Esophagus muscularis mucosa (tissue), 4 donors: Measurements from ENCODE around the gene OR6C2. TPM values are rescaled to one million over a fixed set of nuclear protein-coding genes. Genes with fewer than 3 reads are reported as not detected.
"Not testable (repeated sequence)": the region's sequence is repeated elsewhere in the genome, so short reads cannot be mapped to it uniquely, and the experiment has no call there.

Source experiments
- DNase-seq: peaks from one replicate; pipeline ENCODE4 v3.0.0-alpha.2; 2017; ENCODE audit errors: extremely low spot score
- H3K27ac ChIP-seq, 4 donors: fragments of 200-600 bp; sonication (generic); replicated peaks in 1 of 4; 1 replicate in 3 of 4; 2 replicates in 1 of 4; pipeline ENCODE4 v1.5.1; 2016 to 2019; ENCODE audit warnings: mild to moderate bottlenecking in 1 of 4
- H3K27me3 ChIP-seq, 4 donors: fragments of 200-600 bp; sonication (generic); one replicate each; pipeline versions ENCODE4 v1.5.1 to v1.6.0; 2016 to 2019
- H3K36me3 ChIP-seq, 4 donors: fragments of 200-600 bp; sonication (generic); one replicate each; pipeline ENCODE4 v1.5.1; 2016 to 2019
- H3K4me1 ChIP-seq, 4 donors: fragments of 200-600 bp; sonication (generic); one replicate each; pipeline ENCODE4 v1.5.1; 2016 to 2019
- H3K4me3 ChIP-seq, 4 donors: fragments of 200-600 bp; sonication (generic); 1 replicate in 2 of 4; 2 replicates in 2 of 4; pipeline ENCODE4 v1.5.1; 2016 to 2019; ENCODE audit warnings: mild to moderate bottlenecking in 4 of 4, moderate library complexity in 1 of 4
- H3K9me3 ChIP-seq, 4 donors: fragments of 200-600 bp; sonication (generic); 1 replicate in 3 of 4; 2 replicates in 1 of 4; pipeline ENCODE4 v1.5.1; 2016 to 2019
- EP300 ChIP-seq: sonication (generic); formaldehyde crosslinking; IDR thresholded peaks from one replicate; pipeline ENCODE4 v1.6.1; 2017; ENCODE audit warnings: antibody characterized with exemption
- POLR2A ChIP-seq: fragments of 450-650 bp; IDR thresholded peaks from one replicate; pipeline ENCODE4 v1.6.1; 2017; ENCODE audit warnings: antibody characterized with exemption, moderate library complexity, mild to moderate bottlenecking, low read depth
- POLR2AphosphoS5 ChIP-seq, 2 donors: sonication (generic); formaldehyde crosslinking; IDR thresholded peaks; one replicate each; pipeline ENCODE4 v1.6.1; 2017; ENCODE audit warnings: antibody characterized with exemption in 2 of 2
- WGBS: methylation state at CpG from one replicate; pipeline ENCODE4 v1.1.5; 2018; 5-methylcytosine and 5-hydroxymethylcytosine counted together
- intact Hi-C: fragments of 100-400 bp; cut with DNase I; formaldehyde crosslinking; loops from one replicate; pipeline ENCODE4 v1.15.1; 2023
- total RNA-seq, 4 donors: library from RNA; depleted of rRNA; stranded (reverse); fragments of >200 nt; gene quantifications; one replicate each; pipeline versions ENCODE4 v1.1.0 to v1.2.1, GENCODE V29; 2016
- TF ChIP-seq, protein P1 (sequence below), 3 experiments: fragments of 200-600 bp in 2 of 3; fragments of 450-650 bp in 1 of 3; sonication (generic) in 2 of 3; IDR thresholded peaks; one replicate each; pipeline ENCODE4 v1.5.1; 2017 to 2019; ENCODE audit warnings: antibody characterized with exemption in 3 of 3, mild to moderate bottlenecking in 2 of 3, moderate library complexity in 1 of 3

The OR6C2 gene
- total RNA-seq, 4 donors from 2014 or later = not detected

DNA sequence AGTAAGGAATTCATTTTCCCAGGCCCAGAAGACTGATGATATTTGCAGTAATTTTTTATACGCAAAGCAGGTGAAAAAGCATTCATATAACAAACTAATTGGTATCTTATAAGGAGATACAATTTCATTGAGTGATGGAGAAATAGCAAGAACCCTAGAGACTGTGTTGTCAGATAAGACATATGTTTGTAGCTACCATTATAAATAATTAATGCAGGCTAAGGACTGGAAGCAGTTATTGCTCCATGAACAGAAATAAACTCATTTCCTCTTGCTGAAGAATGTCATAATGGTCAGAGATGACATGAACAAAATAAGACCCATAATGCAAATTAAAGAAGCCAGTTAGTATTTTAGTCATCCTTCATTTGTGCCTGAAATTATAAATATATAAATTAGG lies 1.5 kb downstream of the OR6C2 start:
- no peak for TF ChIP-seq POLR2AphosphoS5 (IDR thresholded peaks at IDR 0.05)
- intact Hi-C loops = no loop called here
- H3K36me3 ChIP-seq = no peaks in the 10 kb centered on the region
- no peak overlapping the region for H3K4me3 ChIP-seq
- no peak overlapping the region for H3K27ac ChIP-seq
- H3K4me1 ChIP-seq = no peaks in the 10 kb centered on the region
- no peak for DNase-seq
- no peaks in the 10 kb centered on the region for H3K27me3 ChIP-seq
- peaks cover 0 to 6% (median 0%) of the 10 kb centered on the region in 4 donors for H3K9me3 ChIP-seq
- 94% methylated on average over 1 of the region's 1 CpG for WGBS

DNA sequence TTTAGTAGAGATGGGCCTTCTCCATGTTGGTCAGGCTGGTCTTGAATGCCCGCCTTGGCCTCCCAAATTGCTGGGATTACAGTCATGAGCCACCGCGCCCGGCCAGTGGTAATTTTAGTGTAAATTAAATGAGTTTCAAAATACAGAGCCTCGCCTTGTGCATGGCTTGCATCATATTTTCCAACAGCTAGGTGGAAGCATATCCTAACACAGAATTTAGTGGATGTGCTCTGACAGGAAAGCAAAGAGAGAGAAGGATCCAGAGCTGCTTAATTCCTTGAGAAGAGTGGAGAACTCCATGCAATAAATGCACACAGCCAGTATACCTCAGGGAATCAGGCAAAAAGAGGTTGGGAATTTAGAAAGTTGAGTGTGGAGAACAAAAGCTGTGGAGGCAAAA lies 2.5 kb downstream of the OR6C2 start:
- Histone ChIP-seq H3K4me1 (no peaks in the 10 kb centered on the region), H3K27ac (no peak overlapping the region), H3K9me3 (peaks cover 0 to 2% (median 0%) of the 10 kb centered on the region in 4 donors), H3K36me3 (no peaks in the 10 kb centered on the region), H3K27me3 (no peaks in the 10 kb centered on the region), H3K4me3 (no peak overlapping the region)
- DNase-seq = no peak
- TF ChIP-seq, protein P1, sequence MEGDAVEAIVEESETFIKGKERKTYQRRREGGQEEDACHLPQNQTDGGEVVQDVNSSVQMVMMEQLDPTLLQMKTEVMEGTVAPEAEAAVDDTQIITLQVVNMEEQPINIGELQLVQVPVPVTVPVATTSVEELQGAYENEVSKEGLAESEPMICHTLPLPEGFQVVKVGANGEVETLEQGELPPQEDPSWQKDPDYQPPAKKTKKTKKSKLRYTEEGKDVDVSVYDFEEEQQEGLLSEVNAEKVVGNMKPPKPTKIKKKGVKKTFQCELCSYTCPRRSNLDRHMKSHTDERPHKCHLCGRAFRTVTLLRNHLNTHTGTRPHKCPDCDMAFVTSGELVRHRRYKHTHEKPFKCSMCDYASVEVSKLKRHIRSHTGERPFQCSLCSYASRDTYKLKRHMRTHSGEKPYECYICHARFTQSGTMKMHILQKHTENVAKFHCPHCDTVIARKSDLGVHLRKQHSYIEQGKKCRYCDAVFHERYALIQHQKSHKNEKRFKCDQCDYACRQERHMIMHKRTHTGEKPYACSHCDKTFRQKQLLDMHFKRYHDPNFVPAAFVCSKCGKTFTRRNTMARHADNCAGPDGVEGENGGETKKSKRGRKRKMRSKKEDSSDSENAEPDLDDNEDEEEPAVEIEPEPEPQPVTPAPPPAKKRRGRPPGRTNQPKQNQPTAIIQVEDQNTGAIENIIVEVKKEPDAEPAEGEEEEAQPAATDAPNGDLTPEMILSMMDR (IDR thresholded peaks at IDR 0.05) = no peak
- no peak for TF ChIP-seq EP300
- TF ChIP-seq POLR2A = no peak
- TF ChIP-seq POLR2AphosphoS5 (IDR thresholded peaks at IDR 0.05) = no peak
- intact Hi-C loops = no loop called here
- WGBS = 68% methylated on average over 5 of the region's 5 CpGs

DNA sequence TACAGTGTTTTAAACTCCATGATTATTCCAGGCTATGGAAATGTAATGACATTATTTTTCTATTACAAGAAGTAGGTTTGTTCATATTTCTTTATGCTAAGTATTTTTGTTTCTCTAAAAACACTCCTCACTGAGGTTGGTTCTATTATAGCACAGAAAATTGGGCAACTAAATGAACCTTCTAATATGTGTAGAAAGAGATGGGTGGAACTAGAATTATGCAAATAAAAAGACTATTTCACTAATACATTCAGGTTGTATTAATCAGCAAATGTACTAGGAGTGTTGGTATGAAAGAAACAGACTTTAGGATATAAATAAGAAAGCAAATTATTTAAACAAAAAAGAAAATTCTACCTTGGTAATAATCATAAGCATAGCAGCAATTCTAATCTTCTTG lies 4.9 kb downstream of the OR6C2 start:
- H3K4me3 ChIP-seq = no peak overlapping the region
- intact Hi-C loops = no loop called here
- no peak for DNase-seq
- H3K36me3 ChIP-seq = no peaks in the 10 kb centered on the region
- H3K27me3 ChIP-seq = no peaks in the 10 kb centered on the region
- TF ChIP-seq EP300 (no peak), POLR2A (no peak), POLR2AphosphoS5 (IDR thresholded peaks at IDR 0.05) (no peak)
- TF ChIP-seq, protein P1 (IDR thresholded peaks at IDR 0.05) = no peak
- H3K9me3 ChIP-seq = no peaks in the 10 kb centered on the region
- H3K4me1 ChIP-seq = no peaks in the 10 kb centered on the region
- H3K27ac ChIP-seq = no peak overlapping the region

DNA sequence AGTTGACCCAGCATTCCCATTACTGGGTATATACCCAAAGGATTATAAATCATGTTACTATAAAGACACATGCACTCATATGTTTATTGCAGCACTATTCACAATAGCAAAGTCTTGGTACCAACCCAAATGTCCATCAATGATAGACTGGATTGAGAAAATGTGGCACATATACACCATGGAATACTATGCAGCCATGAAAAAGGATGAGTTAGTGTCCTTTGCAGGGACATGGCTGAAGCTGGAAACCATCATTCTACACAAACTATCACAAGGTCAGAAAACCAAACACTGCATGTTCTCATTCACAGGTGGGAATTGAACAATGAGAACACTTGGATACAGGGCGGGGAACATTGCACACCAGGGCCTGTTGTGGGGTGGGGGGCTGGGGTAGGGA lies 21.1 kb downstream of the OR6C2 start:
- H3K27ac ChIP-seq, DNase-seq, H3K4me1 ChIP-seq, H3K9me3 ChIP-seq, intact Hi-C loops, H3K4me3 ChIP-seq, H3K27me3 ChIP-seq, H3K36me3 ChIP-seq: not testable (repeated sequence)
- WGBS = 88% methylated on average over 1 of the region's 1 CpG

DNA sequence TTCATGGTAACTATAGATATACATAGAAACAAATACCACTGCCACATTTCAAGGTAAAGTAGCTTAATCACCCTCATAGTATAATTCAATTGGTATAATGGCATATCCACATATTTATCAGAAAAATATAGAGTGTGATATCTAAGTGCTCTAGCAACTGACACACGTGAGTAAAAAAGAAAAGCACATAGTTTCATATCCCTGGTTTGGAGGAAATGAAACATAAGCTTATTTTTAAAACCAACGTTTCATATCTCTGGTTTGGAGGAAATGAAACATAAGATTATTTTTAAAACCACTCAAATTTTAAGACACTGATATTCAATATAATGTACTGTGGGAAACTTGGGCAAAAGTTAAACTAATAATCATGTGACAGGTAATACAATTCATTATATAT lies 24.0 kb downstream of the OR6C2 start:
- WGBS = 25% methylated on average over 2 of the region's 2 CpGs
- H3K9me3 ChIP-seq = no peaks in the 10 kb centered on the region
- H3K27ac ChIP-seq = no peak overlapping the region
- no peaks in the 10 kb centered on the region for H3K27me3 ChIP-seq
- intact Hi-C loops = no loop called here
- no peaks in the 10 kb centered on the region for H3K36me3 ChIP-seq
- no peak for DNase-seq
- H3K4me3 ChIP-seq = no peak overlapping the region
- no peaks in the 10 kb centered on the region for H3K4me1 ChIP-seq
- TF ChIP-seq POLR2AphosphoS5 (IDR thresholded peaks at IDR 0.05) = no peak
- no peak for TF ChIP-seq POLR2A
- TF ChIP-seq EP300 = no peak
- TF ChIP-seq, protein P1 (IDR thresholded peaks at IDR 0.05) = no peak

DNA sequence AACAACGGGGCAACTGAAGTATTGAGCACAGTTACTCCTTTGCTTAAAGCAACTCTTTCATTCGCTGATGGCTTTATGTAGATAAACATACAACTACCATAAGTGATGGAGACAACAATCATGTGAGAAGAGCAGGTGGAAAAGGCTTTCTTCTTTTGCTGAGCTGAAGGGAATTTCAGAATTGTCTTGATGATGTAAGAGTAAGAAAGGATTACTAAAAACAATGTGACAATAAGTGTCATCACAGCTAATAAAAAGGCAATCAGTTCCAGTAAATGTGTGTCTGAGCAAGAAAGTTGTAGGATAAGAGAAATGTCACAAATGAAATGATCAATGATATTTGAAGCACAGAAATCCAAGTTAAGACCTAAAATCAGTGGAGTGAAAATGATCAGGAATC lies 25.4 kb downstream of the OR6C2 start:
- intact Hi-C loops = no loop called here
- Histone ChIP-seq H3K9me3 (no peaks in the 10 kb centered on the region), H3K4me3 (no peak overlapping the region), H3K36me3 (no peaks in the 10 kb centered on the region), H3K27me3 (no peaks in the 10 kb centered on the region), H3K27ac (no peak overlapping the region), H3K4me1 (no peaks in the 10 kb centered on the region)
- TF ChIP-seq, protein P1 (IDR thresholded peaks at IDR 0.05) = no peak
- no peak for TF ChIP-seq POLR2A
- TF ChIP-seq EP300 = no peak
- TF ChIP-seq POLR2AphosphoS5 (IDR thresholded peaks at IDR 0.05) = no peak
- DNase-seq = no peak
- WGBS = 27% methylated on average over 2 of the region's 2 CpGs
